Smooth muscle cell (in vitro differentiated cells): ENCODE measurements around the gene ITIH1. TPM values are rescaled to one million over a fixed set of nuclear protein-coding genes. Genes with fewer than 3 reads are reported as not detected.

Source experiments
- DNase-seq: peaks from one replicate; lab custom pipeline; 2025; ENCODE audit not compliant: unreplicated experiment; lab: John Stamatoyannopoulos, UW
- H2AFZ ChIP-seq: fragments of 200-600 bp; sonication (generic); 2 replicates; pipeline ENCODE4 v1.6.0; 2016; ENCODE audit warnings: antibody characterized with exemption, low read depth, mild to moderate bottlenecking
- H3F3A ChIP-seq: fragments of 200-600 bp; sonication (generic); 2 replicates; pipeline ENCODE4 v1.6.0; 2017; ENCODE audit warnings: antibody characterized with exemption, low read depth
- H3K27ac ChIP-seq: fragments of 200-600 bp; sonication (generic); 2 replicates; pipeline ENCODE4 v1.5.1; 2016; ENCODE audit warnings: low read depth, mild to moderate bottlenecking
- H3K27me3 ChIP-seq: fragments of 200-600 bp; sonication (generic); 2 replicates; pipeline ENCODE4 v1.6.1; 2016; ENCODE audit warnings: low read depth, mild to moderate bottlenecking
- H3K36me3 ChIP-seq: fragments of 200-600 bp; sonication (generic); 2 replicates; pipeline ENCODE4 v1.5.1; 2016; ENCODE audit warnings: low read depth
- H3K4me1 ChIP-seq: fragments of 200-600 bp; sonication (generic); 2 replicates; pipeline ENCODE4 v1.5.1; 2016; ENCODE audit warnings: low read depth
- H3K4me2 ChIP-seq: fragments of 200-600 bp; sonication (generic); 2 replicates; pipeline ENCODE4 v1.6.0; 2016; ENCODE audit warnings: mild to moderate bottlenecking
- H3K4me3 ChIP-seq: fragments of 200-600 bp; sonication (generic); 2 replicates; pipeline ENCODE4 v1.5.1; 2016; ENCODE audit warnings: mild to moderate bottlenecking
- H3K79me2 ChIP-seq: fragments of 200-600 bp; sonication (generic); 2 replicates; pipeline ENCODE4 v1.6.0; 2016; ENCODE audit warnings: low read depth, mild to moderate bottlenecking
- H3K9ac ChIP-seq: fragments of 200-600 bp; sonication (generic); 2 replicates; pipeline ENCODE4 v1.6.0; 2016; ENCODE audit warnings: low read depth
- H3K9me3 ChIP-seq: fragments of 200-600 bp; sonication (generic); replicated peaks from 2 replicates; pipeline ENCODE4 v1.5.1; 2016; ENCODE audit warnings: low read depth
- H4K20me1 ChIP-seq: fragments of 200-600 bp; sonication (generic); 2 replicates; pipeline ENCODE4 v1.6.0; 2016; ENCODE audit warnings: low read depth
- CTCF ChIP-seq: fragments of 200-600 bp; sonication (generic); IDR thresholded peaks from 2 replicates; pipeline ENCODE4 v1.5.1; 2017; ENCODE audit warnings: borderline replicate concordance, mild to moderate bottlenecking, antibody characterized with exemption; ENCODE audit not compliant: insufficient read depth, poor library complexity, severe bottlenecking
- WGBS: methylation state at CpG from one replicate; pipeline ENCODE4 v1.1.7; 2016; ENCODE audit warnings: low lambda C conversion rate; 5-methylcytosine and 5-hydroxymethylcytosine counted together
- polyA plus RNA-seq: library from polyadenylated mRNA; unstranded; fragments of >200 nt; fragmentation: Nextera tagmentation; extraction: Ambion mirVana; gene quantifications from 2 replicates; pipeline ENCODE4 v1.2.1, GENCODE V29; 2016
- total RNA-seq: library from RNA; depleted of rRNA; stranded (reverse); fragments of >200 nt; gene quantifications from 2 replicates; pipeline ENCODE4 v1.2.3, GENCODE V29; 2014

Gene ITIH1
- total and polyA plus RNA-seq, 2 experiments from 2014 or later, result not detected

- H3K4me1 ChIP-seq, result no peaks in the 10 kb centered on the region
- H3F3A ChIP-seq, result no peaks in the 10 kb centered on the region
- H3K79me2 ChIP-seq, result no peaks in the 10 kb centered on the region
- WGBS, result 56% methylated on average over 9 of the region's 9 CpGs
- H3K27ac ChIP-seq, result no peak overlapping the region
- H3K9me3 ChIP-seq, result no peaks in the 10 kb centered on the region
- TF ChIP-seq CTCF, result no peak
- H3K9ac ChIP-seq, result no peak overlapping the region
- H3K36me3 ChIP-seq, result no peaks in the 10 kb centered on the region
- DNase-seq, result no peak
- H3K27me3 ChIP-seq, result no peaks in the 10 kb centered on the region
- H3K4me2 ChIP-seq, result no peak overlapping the region
- H2AFZ ChIP-seq, result no peak overlapping the region
- no peaks in the 10 kb centered on the region for H4K20me1 ChIP-seq
- no peak overlapping the region for H3K4me3 ChIP-seq
These were observed 50.0 kb downstream of the ITIH1 start for GRCh38 chr3:52827441-52827840.

DNA sequence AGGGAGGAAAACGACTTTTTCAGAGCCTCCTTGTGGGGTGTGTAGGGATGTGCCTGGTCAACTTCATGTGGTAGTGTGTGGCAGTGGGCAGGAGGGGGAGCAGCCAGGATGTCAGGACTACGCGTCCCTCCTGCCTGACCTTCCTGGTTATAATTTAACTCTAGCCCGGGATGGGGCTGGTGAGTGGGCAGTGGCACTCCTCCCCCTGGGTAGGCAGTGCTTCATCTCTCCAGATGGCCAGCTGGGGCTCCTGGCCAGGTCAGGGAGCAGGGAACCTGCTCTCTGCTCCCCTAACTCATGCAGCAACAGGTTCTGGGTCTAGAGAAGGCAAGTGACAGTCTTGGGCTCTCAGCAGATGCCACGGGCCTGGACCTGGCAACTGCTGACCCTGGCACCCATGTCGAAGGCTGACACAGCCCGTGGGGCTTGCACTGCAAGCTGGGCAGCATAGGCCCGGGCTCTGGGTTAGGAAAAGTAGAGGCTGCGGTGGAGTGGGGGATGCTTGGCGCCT is 50.5 kb downstream of the ITIH1 start:
- no peaks in the 10 kb centered on the region for H3K36me3 ChIP-seq
- no peak overlapping the region for H3K4me3 ChIP-seq
- no peak overlapping the region for H3K27ac ChIP-seq
- H3K9me3 ChIP-seq, result no peaks in the 10 kb centered on the region
- no peaks in the 10 kb centered on the region for H4K20me1 ChIP-seq
- no peaks in the 10 kb centered on the region for H3K4me1 ChIP-seq
- TF ChIP-seq CTCF, result no peak
- no peak overlapping the region for H3K9ac ChIP-seq
- no peaks in the 10 kb centered on the region for H3K79me2 ChIP-seq
- DNase-seq, result no peak
- no peak overlapping the region for H2AFZ ChIP-seq
- H3F3A ChIP-seq, result no peaks in the 10 kb centered on the region
- WGBS, result 79% methylated on average over 10 of the region's 10 CpGs
- H3K27me3 ChIP-seq, result no peaks in the 10 kb centered on the region
- H3K4me2 ChIP-seq, result no peak overlapping the region

DNA sequence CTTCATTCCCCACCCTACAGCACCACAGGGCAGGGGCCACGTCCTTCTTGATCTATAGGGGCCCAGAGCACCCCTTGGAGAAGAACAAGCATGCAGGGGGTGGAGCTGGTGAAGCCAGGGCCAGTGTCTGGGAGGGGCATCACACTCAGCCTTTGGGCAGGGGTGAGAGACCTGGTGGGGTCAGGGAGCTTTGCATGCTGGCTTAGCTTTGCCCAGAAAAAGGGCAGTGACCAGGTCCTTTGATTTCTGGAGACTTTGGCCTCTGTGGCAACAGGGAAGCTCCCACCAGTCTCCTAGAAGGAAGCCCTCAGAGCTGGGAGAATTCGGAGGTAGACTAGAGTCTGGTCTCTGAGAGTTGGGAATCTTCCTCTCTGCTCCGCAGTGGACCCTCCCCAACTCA is 52.1 kb downstream of the ITIH1 start:
- 91% methylated on average over 3 of the region's 3 CpGs for WGBS
- no peak overlapping the region for H3K4me2 ChIP-seq

More for the DNA sequence above, 52.1 kb downstream of the ITIH1 start:
- no peaks in the 10 kb centered on the region for H3K4me1 ChIP-seq
- no peak overlapping the region for H3K27ac ChIP-seq
- H3K36me3 ChIP-seq, result no peaks in the 10 kb centered on the region
- no peak overlapping the region for H3K4me3 ChIP-seq
- H4K20me1 ChIP-seq, result no peaks in the 10 kb centered on the region
- no peaks in the 10 kb centered on the region for H3K9me3 ChIP-seq
- H3K79me2 ChIP-seq, result no peaks in the 10 kb centered on the region
- H3K27me3 ChIP-seq, result no peaks in the 10 kb centered on the region
- no peak overlapping the region for H3K9ac ChIP-seq
- DNase-seq, result no peak
- H3F3A ChIP-seq, result no peaks in the 10 kb centered on the region
- no peak overlapping the region for H2AFZ ChIP-seq
- TF ChIP-seq CTCF, result no peak
